KMS-11 (cell line): ENCODE data around the gene FAM131A.
A peak's percentile ranks its signal among the peaks of the same experiment; 100 is the strongest.

Experiments used
- H2AFZ ChIP-seq: fragments of 200-600 bp; sonication (generic); 2 replicates; pipeline ENCODE4 v1.6.1; 2016; ENCODE audit warnings: antibody characterized with exemption, mixed run types, low read depth
- H3K27ac ChIP-seq: fragments of 200-600 bp; sonication (generic); 2 replicates; pipeline ENCODE4 v1.6.1; 2016; ENCODE audit warnings: mild to moderate bottlenecking, mixed run types
- H3K27me3 ChIP-seq: fragments of 200-600 bp; sonication (generic); 2 replicates; pipeline ENCODE4 v1.6.1; 2017; ENCODE audit warnings: mild to moderate bottlenecking, low read depth, mixed run types, moderate library complexity; ENCODE audit not compliant: insufficient read depth
- H3K36me3 ChIP-seq: fragments of 200-600 bp; sonication (generic); 2 replicates; pipeline ENCODE4 v1.6.1; 2017; ENCODE audit warnings: mild to moderate bottlenecking, mixed run types; ENCODE audit not compliant: insufficient read depth
- H3K4me1 ChIP-seq: fragments of 200-600 bp; sonication (generic); 2 replicates; pipeline ENCODE4 v1.6.1; 2016; ENCODE audit warnings: mild to moderate bottlenecking, low read depth, mixed run types; ENCODE audit not compliant: poor library complexity, severe bottlenecking
- H3K4me2 ChIP-seq: fragments of 200-600 bp; sonication (generic); 2 replicates; pipeline ENCODE4 v1.7.0; 2016; ENCODE audit warnings: mild to moderate bottlenecking, mixed run types
- H3K4me3 ChIP-seq: fragments of 200-600 bp; sonication (generic); IDR thresholded peaks from 2 replicates; pipeline ENCODE4 v1.6.1; 2017; ENCODE audit warnings: low read depth, low read length, mixed read lengths; ENCODE audit not compliant: insufficient read depth
- H3K79me2 ChIP-seq: fragments of 200-600 bp; sonication (generic); 2 replicates; pipeline ENCODE4 v1.6.1; 2016; ENCODE audit warnings: low read depth, mixed run types; ENCODE audit not compliant: insufficient read depth
- H3K9ac ChIP-seq: fragments of 200-600 bp; sonication (generic); 2 replicates; pipeline ENCODE4 v1.6.1; 2016; ENCODE audit warnings: mild to moderate bottlenecking, mixed run types
- H4K20me1 ChIP-seq: fragments of 200-600 bp; sonication (generic); 2 replicates; pipeline ENCODE4 v1.6.1; 2016; ENCODE audit warnings: mild to moderate bottlenecking, mixed run types; ENCODE audit not compliant: insufficient read depth
- TF ChIP-seq, protein P1 (sequence below): fragments of 200-600 bp; sonication (generic); conservative IDR thresholded peaks from 2 replicates; pipeline ENCODE4 v1.6.1; 2017; ENCODE audit warnings: low read depth, mild to moderate bottlenecking, antibody characterized with exemption, low read length, moderate library complexity, mixed read lengths

The FAM131A gene

DNA sequence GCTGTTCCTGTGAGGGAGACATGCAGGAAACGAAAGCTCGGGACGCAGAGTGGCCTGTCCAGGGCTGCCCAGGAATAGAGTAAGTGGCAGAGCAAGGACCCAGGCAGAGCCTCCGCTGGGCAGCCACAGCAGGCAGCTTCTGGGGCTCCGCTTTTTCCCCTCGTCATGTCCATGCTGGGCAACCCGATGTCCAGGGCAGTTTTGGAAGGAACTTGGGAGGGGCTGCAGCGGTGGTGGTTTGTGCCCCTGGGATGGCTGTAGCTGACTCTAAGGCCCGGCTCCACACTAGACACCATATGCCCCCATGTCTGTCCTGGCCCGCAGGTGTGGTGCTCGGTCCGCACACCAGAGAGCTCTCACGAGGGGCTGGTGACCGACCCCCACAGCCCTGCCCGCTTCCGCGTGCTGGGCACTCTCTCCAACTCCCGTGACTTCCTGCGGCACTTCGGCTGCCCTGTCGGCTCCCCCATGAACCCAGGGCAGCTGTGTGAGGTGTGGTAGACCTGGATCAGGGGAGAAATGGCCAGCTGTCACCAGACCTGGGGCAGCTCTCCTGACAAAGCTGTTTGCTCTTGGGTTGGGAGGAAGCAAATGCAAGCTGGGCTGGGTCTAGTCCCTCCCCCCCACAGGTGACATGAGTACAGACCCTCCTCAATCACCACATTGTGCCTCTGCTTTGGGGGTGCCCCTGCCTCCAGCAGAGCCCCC lies 45.5 kb upstream of the FAM131A start:
- no peaks in the 10 kb centered on the region for H3K4me1 ChIP-seq
- no peak overlapping the region for H2AFZ ChIP-seq
- no peaks in the 10 kb centered on the region for H3K27me3 ChIP-seq
- H3K9ac ChIP-seq = no peak overlapping the region
- H3K27ac ChIP-seq = no peak overlapping the region
- no peak overlapping the region for H3K4me2 ChIP-seq
- H4K20me1 ChIP-seq = no peaks in the 10 kb centered on the region
- no peak overlapping the region for H3K4me3 ChIP-seq
- H3K79me2 ChIP-seq = no peaks in the 10 kb centered on the region
- no peaks in the 10 kb centered on the region for H3K36me3 ChIP-seq
- TF ChIP-seq, protein P1, sequence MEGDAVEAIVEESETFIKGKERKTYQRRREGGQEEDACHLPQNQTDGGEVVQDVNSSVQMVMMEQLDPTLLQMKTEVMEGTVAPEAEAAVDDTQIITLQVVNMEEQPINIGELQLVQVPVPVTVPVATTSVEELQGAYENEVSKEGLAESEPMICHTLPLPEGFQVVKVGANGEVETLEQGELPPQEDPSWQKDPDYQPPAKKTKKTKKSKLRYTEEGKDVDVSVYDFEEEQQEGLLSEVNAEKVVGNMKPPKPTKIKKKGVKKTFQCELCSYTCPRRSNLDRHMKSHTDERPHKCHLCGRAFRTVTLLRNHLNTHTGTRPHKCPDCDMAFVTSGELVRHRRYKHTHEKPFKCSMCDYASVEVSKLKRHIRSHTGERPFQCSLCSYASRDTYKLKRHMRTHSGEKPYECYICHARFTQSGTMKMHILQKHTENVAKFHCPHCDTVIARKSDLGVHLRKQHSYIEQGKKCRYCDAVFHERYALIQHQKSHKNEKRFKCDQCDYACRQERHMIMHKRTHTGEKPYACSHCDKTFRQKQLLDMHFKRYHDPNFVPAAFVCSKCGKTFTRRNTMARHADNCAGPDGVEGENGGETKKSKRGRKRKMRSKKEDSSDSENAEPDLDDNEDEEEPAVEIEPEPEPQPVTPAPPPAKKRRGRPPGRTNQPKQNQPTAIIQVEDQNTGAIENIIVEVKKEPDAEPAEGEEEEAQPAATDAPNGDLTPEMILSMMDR = no peak

DNA sequence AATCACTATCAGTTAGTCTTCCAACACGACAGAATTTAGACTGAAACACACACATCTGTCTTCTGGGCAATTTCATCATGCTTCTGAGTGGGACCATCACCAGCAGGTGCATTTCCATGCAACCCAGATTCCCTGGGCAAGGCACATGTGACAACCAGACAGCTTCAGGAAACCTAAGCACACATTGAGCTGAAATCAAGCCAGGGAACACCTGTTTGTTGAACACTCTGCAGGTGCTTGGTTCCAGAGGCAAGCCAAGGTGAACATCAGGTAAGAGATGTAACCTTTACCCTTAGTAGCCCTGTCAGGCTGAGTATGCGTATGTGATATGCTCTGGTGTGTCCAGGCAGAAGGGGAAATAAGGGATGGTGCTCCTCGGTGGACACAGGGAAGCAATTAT lies 41.6 kb upstream of the FAM131A start:
- H3K9ac ChIP-seq = no peak overlapping the region
- no peaks in the 10 kb centered on the region for H4K20me1 ChIP-seq
- H3K27ac ChIP-seq = no peak overlapping the region
- TF ChIP-seq, protein P1 = no peak
- no peaks in the 10 kb centered on the region; the same call in 1 of the 2 replicates for H3K36me3 ChIP-seq
- H3K4me1 ChIP-seq = peaks cover 10% of the 10 kb centered on the region
- no peak overlapping the region for H3K4me3 ChIP-seq
- peaks cover 15% of the 10 kb centered on the region for H3K79me2 ChIP-seq
- H3K27me3 ChIP-seq = no peaks in the 10 kb centered on the region
- H2AFZ ChIP-seq = no peak overlapping the region
- H3K4me2 ChIP-seq = no peak overlapping the region

DNA sequence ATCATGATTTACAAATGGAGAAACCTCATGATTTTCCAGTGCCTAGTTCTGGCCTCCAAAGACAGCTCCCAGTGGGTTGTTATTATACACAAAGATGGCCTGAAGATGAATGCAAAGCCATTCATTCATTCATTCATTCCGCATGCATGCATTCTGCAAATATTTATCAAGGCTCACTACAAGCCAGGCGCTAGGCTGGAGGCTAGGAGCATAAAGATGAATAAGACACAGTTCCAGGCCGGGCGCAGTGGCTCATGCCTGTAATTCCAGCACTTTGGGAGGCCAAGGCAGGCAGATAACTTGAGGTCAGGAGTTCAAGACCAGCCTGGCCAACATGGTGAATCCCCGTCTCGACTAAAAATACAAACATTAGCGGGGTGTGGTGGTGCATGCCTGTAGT lies 40.8 kb upstream of the FAM131A start:
- Histone ChIP-seq H3K79me2 (peaks cover 23% of the 10 kb centered on the region), H3K27ac (no peak overlapping the region), H4K20me1 (no peaks in the 10 kb centered on the region), H3K36me3 (peaks cover 2% of the 10 kb centered on the region; the same call in 1 of the 2 replicates), H3K27me3 (no peaks in the 10 kb centered on the region), H2AFZ (no peak overlapping the region), H3K4me2 (no peak overlapping the region), H3K4me3 (no peak overlapping the region), H3K9ac (no peak overlapping the region), H3K4me1 (peaks cover 12% of the 10 kb centered on the region)
- TF ChIP-seq, protein P1 = no peak

DNA sequence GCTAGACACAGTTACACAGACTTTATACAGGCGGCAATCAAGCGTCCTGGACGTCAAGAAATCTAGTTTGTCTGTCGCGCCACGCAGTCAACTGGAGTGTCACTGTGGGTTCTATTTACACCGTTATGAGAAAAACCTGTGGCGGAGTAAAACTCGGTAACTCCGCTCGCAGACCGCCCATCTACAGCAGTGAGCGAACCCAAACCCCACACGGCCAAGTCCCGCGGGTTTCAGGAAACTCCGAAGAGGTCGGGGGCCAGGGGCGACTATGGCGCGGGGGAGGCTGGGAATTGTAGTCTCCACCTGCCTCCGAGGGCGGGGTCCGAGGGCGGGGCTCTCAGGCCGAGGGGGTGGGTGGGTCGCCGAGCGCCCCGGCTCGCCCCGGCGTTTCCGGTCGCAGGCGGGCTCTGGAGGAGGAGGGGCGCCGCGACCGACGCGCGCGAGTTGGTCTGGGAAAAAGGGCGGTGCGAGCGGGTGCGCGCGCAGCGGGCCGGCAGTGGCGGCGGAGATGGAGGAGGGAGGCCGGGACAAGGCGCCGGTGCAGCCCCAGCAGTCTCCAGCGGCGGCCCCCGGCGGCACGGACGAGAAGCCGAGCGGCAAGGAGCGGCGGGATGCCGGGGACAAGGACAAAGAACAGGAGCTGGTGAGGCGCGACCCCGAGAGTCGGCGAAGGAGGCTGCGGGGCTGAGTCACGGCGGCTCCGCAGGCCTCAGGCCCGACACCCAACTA lies 38.5 kb upstream of the FAM131A start, which contains the start of gene PSMD2:
Gene PSMD2 (plus strand): TSS at position 483 of the 729 bp plus-strand sequence. CDS start 26 bp downstream, at position 509.
- Histone ChIP-seq H3K27me3 (no peaks in the 10 kb centered on the region), H4K20me1 (no peaks in the 10 kb centered on the region), H3K4me2 (peak within 1 kb of the TSS; percentile 100), H3K36me3 (peaks cover 21% of the 10 kb centered on the region; the same call in 1 of the 2 replicates), H3K27ac (peak within 1 kb of the TSS; percentile 63), H2AFZ (peak within 1 kb of the TSS; percentile 91), H3K4me1 (peaks cover 12% of the 10 kb centered on the region), H3K4me3 (peak within 1 kb of the TSS; percentile 81), H3K79me2 (peaks cover 27% of the 10 kb centered on the region), H3K9ac (peak within 1 kb of the TSS; percentile 72)
- TF ChIP-seq, protein P1 = no peak
